Astrocyte of the cerebellum (primary cell): Measurements from ENCODE around the gene NTSR2.

Experiments
- DNase-seq: peaks from one replicate; pipeline ENCODE4 v3.0.0-alpha.2; 2011; ENCODE audit warnings: low read depth
- H3K4me3 ChIP-seq: 2 replicates; pipeline ENCODE4 v1.5.1; 2011; ENCODE audit warnings: mild to moderate bottlenecking, low read depth, low read length, moderate library complexity
- CTCF ChIP-seq: IDR thresholded peaks from 2 replicates; pipeline ENCODE4 v1.5.1; 2012; ENCODE audit warnings: low read length, low read depth, moderate library complexity, mild to moderate bottlenecking; ENCODE audit errors: missing control alignments
- in situ Hi-C: cut with HindIII; loops from 2 replicates; pipeline ENCODE4 v1.10.0; 2017; ENCODE audit warnings: low sequenced_read_pairs

NTSR2 gene

GRCh38 chr2:11677136-11678055, 7.4 kb upstream of the NTSR2 start:
- H3K4me3 ChIP-seq: no peak overlapping the region
- in situ Hi-C loops: loop anchor here (25.0 kb wide), 1 partner anchor 110 kb away; no protein-coding TSS in a partner anchor
- DNase-seq: no peak
- no peak for TF ChIP-seq CTCF

- TF ChIP-seq CTCF: no peak
- in situ Hi-C loops: loop anchor here (25.0 kb wide), 1 partner anchor 111 kb away; no protein-coding TSS in a partner anchor
- H3K4me3 ChIP-seq: no peak overlapping the region
- DNase-seq: no peak
Measured at GRCh38 chr2:11676640-11677039, 6.6 kb upstream of the NTSR2 start.

- H3K4me3 ChIP-seq: no peak overlapping the region
- TF ChIP-seq CTCF: no peak
- in situ Hi-C loops: loop anchor here (25.0 kb wide), 1 partner anchor 112 kb away; no protein-coding TSS in a partner anchor
- no peak for DNase-seq
Measured at GRCh38 chr2:11675423-11676112, 5.6 kb upstream of the NTSR2 start.

- in situ Hi-C loops: loop anchor here (25.0 kb wide), 1 partner anchor 112 kb away; no protein-coding TSS in a partner anchor
- DNase-seq: no peak
- no peak for TF ChIP-seq CTCF
- H3K4me3 ChIP-seq: no peak overlapping the region
Measured at GRCh38 chr2:11674983-11675382, 5.0 kb upstream of the NTSR2 start.

GRCh38 chr2:11672407-11672806, 2.4 kb upstream of the NTSR2 start:
- no peak overlapping the region for H3K4me3 ChIP-seq
- in situ Hi-C loops: no loop called here
- no peak for DNase-seq
- TF ChIP-seq CTCF: no peak

- no peak for DNase-seq
- in situ Hi-C loops: no loop called here
- no peak overlapping the region for H3K4me3 ChIP-seq
- TF ChIP-seq CTCF: no peak
Measured at GRCh38 chr2:11667866-11668637, 1.9 kb downstream of the NTSR2 start.
